Measurements from ENCODE around the gene GRXCR1.

DNA sequence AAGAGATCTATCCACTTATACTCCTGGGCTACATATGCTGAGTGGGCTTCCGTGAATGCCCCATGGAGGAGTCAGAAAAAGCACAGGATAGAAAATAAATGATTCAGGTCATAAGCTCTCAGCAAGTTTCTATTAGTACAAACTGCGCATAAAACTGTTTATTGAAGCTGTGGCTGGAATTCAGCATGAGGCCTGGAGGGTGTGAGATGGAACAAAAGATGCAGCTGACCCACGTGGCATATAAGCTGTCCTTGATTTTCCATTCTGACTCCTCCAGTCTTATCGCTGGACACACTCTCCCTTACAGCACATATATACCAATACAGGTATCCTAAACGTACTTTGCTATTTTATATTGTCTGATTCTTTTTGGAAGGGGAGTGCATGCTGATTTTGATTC is 17.9 kb downstream of the GRXCR1 start:
- TF ChIP-seq, protein P1, sequence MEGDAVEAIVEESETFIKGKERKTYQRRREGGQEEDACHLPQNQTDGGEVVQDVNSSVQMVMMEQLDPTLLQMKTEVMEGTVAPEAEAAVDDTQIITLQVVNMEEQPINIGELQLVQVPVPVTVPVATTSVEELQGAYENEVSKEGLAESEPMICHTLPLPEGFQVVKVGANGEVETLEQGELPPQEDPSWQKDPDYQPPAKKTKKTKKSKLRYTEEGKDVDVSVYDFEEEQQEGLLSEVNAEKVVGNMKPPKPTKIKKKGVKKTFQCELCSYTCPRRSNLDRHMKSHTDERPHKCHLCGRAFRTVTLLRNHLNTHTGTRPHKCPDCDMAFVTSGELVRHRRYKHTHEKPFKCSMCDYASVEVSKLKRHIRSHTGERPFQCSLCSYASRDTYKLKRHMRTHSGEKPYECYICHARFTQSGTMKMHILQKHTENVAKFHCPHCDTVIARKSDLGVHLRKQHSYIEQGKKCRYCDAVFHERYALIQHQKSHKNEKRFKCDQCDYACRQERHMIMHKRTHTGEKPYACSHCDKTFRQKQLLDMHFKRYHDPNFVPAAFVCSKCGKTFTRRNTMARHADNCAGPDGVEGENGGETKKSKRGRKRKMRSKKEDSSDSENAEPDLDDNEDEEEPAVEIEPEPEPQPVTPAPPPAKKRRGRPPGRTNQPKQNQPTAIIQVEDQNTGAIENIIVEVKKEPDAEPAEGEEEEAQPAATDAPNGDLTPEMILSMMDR (conservative IDR thresholded peaks at IDR 0.05; ENCODE audit: low read length): no peak
- TF ChIP-seq EZH2phosphoT487 (IDR thresholded peaks at IDR 0.05; ENCODE audit: borderline replicate concordance): no peak

Data from Loucy (cell line).